CD4-positive, alpha-beta T cell treated with Interleukin-21 for 1 hour (primary cell): Measurements from ENCODE around the gene CYP4F22.
"Not testable (repeated sequence)": the region's sequence is repeated elsewhere in the genome, so short reads cannot be mapped to it uniquely, and the experiment has no call there.

ENCODE experiments used
- DNase-seq: peaks from one replicate; pipeline ENCODE4 v3.0.0-alpha.2; 2020

CYP4F22 gene

DNA sequence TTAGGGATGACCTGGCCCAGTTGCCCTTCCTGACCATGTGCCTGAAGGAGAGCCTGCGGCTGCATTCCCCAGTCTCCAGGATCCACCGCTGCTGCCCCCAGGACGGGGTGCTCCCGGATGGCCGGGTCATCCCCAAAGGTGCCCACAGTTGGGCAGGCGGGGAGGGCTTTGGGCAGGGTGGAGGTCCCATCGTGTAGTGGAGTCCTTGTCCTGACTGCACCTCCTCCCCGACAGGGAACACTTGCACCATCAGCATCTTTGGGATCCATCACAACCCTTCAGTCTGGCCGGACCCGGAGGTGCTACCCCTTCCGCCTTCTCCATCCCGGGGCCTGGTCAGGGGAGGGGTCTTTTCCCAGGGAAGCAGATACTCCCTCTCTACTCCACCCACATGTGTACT lies 75.0 kb downstream of the CYP4F22 start:
- no peak for DNase-seq

DNA sequence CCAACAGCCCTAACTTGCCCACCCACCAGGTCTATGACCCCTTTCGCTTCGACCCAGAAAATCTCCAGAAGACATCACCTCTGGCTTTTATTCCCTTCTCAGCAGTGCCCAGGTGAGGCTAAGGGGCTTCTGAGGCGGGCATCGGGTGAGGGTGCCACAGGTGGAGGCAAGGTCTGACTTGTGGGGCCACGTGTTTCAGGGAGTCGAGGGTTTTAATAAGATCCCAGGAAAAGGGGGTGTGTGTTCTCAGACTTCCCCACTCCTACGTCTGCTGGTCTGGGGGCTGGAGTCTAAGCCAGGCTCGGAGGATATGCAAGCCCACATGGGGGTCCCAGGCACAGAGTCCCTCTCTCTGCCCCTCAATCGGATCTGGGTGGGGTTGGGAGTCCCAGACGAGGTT lies 75.8 kb downstream of the CYP4F22 start:
- no peak for DNase-seq

DNA sequence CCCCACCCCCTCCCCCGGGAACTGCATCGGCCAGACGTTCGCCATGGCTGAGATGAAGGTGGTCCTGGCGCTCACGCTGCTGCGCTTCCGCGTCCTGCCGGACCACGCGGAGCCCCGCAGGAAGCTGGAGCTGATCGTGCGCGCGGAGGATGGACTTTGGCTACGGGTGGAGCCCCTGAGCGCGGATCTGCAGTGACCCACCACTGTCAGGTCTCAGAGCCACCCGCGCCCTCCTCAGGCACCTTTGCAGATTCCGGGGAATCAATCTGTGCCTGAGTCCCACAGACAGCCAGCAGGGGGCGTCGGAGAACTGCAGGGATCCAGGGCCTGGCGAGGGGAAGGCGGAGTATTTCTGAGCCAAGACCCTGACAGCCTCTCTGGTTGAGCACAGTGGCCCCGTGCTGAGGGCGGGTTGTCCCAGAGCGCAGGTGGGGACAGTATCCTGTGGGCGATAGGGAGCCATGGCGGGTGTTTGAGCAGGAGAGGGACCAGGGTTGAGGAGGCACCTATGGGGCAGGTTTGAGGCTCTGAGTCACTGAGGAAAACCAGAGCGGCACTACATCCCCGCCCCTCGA lies 76.3 kb downstream of the CYP4F22 start:
- DNase-seq, result peak; percentile 78

DNA sequence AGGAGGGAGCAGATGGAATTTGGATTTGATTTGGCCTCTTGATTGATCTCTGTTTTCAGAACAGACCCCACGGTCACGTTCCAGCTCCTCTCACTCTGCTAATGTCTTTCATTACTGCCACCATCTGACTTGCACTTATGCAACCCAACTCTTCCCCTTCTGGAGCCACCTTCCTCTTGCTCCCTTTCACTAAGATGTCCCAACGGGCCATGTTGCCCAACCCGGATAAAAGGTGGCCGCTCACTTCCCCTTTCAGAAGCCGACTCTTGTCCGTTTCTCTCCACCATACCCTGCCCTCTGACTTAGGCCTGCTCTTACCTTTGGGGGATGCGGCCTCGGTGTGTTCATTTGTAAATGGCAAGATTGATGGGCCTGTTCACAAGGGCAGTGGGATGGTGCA lies 79.3 kb downstream of the CYP4F22 start:
- DNase-seq, result peak; percentile 7

DNA sequence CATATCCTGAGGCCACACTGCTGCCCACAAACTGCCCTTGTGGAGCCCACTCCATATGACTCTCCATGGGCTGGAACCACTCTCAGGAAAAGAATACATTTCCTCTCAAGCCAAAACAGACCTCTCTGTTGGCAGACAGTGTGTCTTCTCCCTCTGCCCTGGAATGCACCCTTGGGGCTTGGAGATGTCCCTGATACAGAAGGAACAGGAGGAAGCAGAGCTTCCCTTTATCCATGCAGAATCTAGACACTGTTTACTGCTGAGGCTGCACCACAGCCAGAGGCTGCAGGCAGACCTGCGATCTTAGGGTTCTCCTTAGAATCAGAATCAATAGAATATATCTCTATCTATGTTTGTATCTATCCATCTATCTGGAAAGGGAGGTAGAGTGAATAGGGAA lies 79.9 kb downstream of the CYP4F22 start:
- DNase-seq, result no peak

DNA sequence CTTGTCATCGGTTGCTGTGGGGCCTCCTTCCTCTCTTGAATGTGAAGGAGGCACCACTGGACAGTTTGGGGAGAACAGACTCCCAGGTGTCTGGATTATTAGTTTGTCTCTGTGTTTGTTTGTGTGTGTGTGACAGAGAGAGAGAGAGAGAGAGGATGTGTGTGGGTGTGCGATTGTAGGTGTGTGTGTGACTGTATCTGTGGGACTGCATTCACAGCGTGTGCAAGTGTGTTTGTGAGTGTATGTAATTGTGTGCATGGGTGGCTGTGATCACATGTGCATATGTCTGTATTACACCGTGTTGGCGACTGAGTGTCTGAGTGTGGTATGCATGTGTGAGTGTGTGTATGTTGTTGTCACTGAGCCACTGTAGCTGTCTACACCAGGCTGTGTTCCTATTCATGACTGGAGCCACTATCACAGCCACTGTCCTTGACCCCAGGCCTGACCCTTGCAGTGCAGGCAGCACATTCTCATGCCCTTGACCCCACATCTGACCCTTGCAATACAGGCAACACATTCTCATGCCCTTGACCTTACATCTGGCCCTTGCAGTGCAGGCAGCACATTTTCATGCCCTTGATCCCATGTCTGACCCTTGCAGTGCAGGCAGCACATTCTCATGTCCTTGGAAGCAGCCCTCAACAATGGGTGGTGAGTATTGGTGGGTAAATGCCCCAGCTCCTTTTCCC lies 81.6 kb downstream of the CYP4F22 start:
- DNase-seq, result no peak

DNA sequence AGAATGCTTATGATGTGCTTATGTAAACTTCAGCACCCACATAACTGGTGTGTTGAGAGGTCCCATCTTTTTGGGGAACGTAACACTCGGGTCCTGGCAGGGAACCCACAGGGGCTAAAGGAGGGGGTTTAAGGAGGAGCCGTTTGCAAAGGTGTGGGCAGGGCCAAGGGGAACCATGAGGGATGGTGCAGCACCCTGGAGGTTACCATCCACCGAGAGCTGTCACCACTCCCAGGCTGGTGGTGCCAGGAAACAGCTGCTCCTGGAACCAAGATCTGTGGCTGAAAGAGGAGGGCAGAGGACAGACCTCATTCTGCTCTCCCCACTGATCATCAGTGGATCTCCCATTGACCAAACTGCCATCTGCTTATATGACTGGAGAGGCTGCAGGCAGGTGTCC lies 83.5 kb downstream of the CYP4F22 start:
- no peak for DNase-seq

DNA sequence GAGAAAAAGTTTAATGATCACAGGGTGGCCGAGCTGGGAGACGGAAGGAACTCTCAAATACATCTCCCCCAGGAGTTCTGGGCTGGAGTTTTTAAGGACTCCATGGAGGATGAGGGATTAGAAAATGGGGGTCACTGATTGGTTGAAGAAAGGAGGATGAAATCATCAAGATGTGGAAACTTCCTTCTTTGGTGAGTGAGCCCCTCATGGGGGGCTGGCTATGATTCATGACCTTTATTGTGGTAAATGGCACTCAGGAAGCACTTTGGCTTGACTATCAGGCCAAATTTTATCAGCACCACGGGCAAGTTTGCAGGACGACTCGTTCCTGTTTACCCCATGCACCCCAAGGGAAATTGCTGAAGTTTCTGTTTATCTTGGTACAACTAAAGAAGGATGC lies 84.2 kb downstream of the CYP4F22 start:
- not testable (repeated sequence) for DNase-seq

DNA sequence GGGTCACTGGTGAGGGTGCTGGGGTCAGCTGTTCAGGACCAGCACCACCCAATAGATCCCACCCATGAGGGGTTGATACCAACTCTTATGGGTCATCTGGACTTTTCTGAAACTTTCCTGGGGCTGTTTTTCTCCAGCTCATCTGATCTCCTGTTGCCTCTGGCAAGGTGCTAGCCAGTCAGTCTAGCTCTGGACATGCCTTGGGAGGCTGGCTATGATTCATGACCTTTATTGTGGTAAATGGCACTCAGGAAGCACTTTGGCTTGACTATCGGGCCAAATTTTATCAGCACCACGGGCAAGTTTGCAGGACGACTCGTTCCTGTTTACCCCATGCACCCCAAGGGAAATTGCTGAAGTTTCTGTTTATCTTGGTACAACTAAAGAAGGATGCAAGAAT lies 85.4 kb downstream of the CYP4F22 start:
- not testable (repeated sequence) for DNase-seq

DNA sequence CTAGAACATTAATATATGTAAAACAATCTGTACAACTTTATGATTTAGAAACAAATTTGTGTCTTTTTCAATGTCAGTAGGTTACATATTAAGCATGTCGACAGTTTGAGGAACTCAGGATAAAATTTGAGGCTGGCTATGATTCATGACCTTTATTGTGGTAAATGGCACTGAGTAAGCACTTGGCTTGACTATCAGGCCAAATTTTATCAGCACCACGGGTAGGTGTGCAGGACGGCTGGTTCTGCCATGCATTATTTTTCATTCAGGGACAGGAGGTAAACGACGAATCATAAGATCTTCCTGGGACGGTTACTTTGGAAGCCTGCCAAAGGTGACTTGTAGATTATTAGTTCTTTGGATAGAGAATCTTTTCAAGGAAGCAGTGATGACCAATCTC lies 86.7 kb downstream of the CYP4F22 start:
- no peak for DNase-seq
